Measurements from ENCODE around the gene CATSPERZ. TPM values are rescaled to one million over a fixed set of nuclear protein-coding genes. Genes with fewer than 3 reads are reported as not detected.
A peak's percentile ranks its signal among the peaks of the same experiment; 100 is the strongest.

The CATSPERZ gene
- total and polyA plus RNA-seq, 2 donors: 0.19 to 0.78 TPM

DNA sequence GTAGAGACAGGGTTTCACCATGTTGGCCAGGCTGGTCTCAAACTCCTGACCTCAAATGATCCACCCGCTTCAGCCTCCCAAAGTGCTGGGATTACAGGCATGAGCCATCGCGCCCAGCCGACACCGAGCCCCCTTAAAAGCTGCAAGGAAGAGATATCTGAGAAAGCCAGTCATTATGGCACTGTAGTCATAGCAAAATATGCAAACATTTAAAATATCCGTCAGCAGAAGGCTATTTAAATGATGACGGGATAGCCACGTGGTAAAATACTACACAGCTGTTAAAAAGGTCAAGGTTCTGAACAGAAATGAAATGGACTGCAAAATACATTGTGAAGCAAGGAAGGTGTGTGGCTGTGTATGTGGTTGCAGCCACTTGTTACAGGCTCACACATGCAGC lies 33.4 kb downstream of the CATSPERZ start:
- H3K27ac ChIP-seq (ENCODE audit: low read depth in 1 of 2, low read length in 1 of 2): no peak overlapping the region
- H3K36me3 ChIP-seq (ENCODE audit: control insufficient read depth in 2 of 2, insufficient read depth in 2 of 2, low read length in 1 of 2): peaks cover 0 to 11% of the 10 kb centered on the region in 2 donors
- peaks cover 0 to 30% of the 10 kb centered on the region in 2 donors for H3K4me1 ChIP-seq (ENCODE audit: control insufficient read depth in 2 of 2, insufficient read depth in 2 of 2, low read length in 2 of 2)

DNA sequence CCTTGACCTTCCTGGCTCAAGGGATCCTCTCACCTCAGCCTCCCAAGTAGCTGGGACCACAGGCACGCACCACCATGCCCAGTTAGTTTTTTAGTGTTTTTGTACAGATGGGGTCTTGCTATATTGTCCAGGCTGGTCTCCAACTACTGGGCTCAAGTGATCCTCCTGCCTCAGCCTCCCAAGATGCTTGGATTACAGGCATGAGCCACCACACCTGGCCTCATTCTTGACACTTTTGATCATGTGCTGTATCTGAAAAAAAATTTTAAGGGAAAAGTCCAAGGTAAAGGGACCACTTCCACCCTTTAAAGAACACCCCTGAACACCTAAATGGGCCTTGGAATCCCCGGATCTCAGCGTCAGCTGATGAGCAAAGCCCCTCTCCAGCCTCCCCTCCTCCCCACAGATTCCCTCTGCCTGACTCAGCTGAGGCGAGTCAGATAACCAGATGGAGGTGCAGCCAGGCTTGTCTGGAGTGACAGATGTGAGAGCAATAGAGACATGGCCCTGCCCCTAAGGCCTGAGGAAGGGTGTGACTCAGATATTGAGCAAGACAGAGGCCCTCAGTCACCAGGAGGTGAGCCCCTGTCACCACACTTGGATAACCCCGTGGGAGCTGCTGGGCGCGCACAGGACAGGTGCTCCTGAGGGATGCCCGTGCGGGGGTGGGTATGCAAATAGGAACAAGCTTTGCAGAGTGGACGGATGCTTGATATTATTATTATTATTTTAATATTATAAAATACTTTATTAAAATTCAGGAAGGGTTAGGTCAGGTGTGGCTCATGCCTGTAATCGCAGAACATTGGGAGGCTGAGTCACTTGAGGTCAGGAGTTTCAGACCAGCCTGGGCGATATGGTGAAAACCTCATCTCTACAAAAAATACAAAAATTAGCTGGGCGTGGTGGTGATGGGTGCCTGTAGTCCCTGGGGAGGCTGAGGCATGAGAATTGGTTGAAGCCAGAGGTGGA lies 34.9 kb downstream of the CATSPERZ start:
- 89% methylated on average over 13 of the region's 13 CpGs for WGBS
- Histone ChIP-seq H3K27ac (ENCODE audit: low read depth in 1 of 2, low read length in 1 of 2) (no peak overlapping the region), H3K9me3 (ENCODE audit: control insufficient read depth in 2 of 2, insufficient read depth in 1 of 2, low read length in 1 of 2) (peaks cover 0 to 4% of the 10 kb centered on the region in 2 donors), H3K36me3 (ENCODE audit: control insufficient read depth in 2 of 2, insufficient read depth in 2 of 2, low read length in 1 of 2) (peaks cover 0 to 11% of the 10 kb centered on the region in 2 donors), H3K27me3 (ENCODE audit: control insufficient read depth in 2 of 2, insufficient read depth in 1 of 2, low read length in 1 of 2) (no peaks in the 10 kb centered on the region), H3K4me1 (ENCODE audit: control insufficient read depth in 2 of 2, insufficient read depth in 2 of 2, low read length in 2 of 2) (peaks cover 7 to 39% of the 10 kb centered on the region in 2 donors), H3K4me3 (ENCODE audit: low read length in 2 of 2) (no peak overlapping the region)
- no peak for DNase-seq (ENCODE audit: low read depth in 6 of 9, low spot score in 9 of 9)

More for the DNA sequence above, 33.4 kb downstream of the CATSPERZ start:
- Histone ChIP-seq H3K27me3 (ENCODE audit: control insufficient read depth in 2 of 2, insufficient read depth in 1 of 2, low read length in 1 of 2) (no peaks in the 10 kb centered on the region), H3K9me3 (ENCODE audit: control insufficient read depth in 2 of 2, insufficient read depth in 1 of 2, low read length in 1 of 2) (peaks cover 0 to 4% of the 10 kb centered on the region in 2 donors), H3K4me3 (ENCODE audit: low read length in 2 of 2) (no peak overlapping the region)
- DNase-seq (ENCODE audit: low read depth in 6 of 9, low spot score in 9 of 9): no peak
- WGBS: 96% methylated on average over 8 of the region's 8 CpGs

DNA sequence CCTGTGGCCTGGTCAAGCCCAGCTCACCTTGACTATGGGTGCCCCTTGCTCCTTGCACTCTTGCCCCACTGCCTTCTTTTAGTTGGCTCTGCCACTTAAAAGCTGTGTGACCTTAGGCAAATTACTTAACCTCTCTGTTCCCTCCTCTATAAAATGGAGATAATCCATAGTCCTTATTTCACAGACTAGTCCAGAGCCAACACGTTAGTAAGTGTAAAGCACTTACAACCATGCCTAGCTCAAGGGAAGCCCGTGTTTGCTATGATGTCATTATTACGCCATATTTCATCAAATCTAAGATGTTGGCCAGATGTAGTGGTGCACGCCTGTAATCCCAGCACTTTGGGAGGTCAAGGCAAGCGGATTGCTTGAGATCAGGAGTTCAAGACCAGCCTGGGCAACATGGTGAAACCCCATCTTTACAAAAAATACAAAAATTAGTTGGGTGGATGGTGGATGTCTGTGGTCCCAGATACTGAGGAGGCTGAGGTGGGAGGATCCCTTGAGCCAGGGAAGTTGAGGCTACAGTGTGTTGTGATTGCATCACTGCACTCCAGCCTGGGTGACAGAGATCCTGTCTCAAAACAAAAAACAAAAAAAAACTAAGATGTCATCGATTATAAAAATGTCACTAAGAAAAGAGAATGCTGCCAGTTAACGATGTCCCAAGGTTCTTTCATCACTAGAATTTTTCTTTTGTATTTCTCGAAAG lies 37.5 kb downstream of the CATSPERZ start:
- peaks cover 19 to 47% of the 10 kb centered on the region in 2 donors for H3K4me1 ChIP-seq (ENCODE audit: control insufficient read depth in 2 of 2, insufficient read depth in 2 of 2, low read length in 2 of 2)
- H3K9me3 ChIP-seq (ENCODE audit: control insufficient read depth in 2 of 2, insufficient read depth in 1 of 2, low read length in 1 of 2): peaks cover 0 to 7% of the 10 kb centered on the region in 2 donors
- H3K4me3 ChIP-seq (ENCODE audit: low read length in 2 of 2): no peak overlapping the region
- 96% methylated on average over 8 of the region's 8 CpGs for WGBS
- no peak for DNase-seq (ENCODE audit: low read depth in 6 of 9, low spot score in 9 of 9)
- no peak overlapping the region for H3K27ac ChIP-seq (ENCODE audit: low read depth in 1 of 2, low read length in 1 of 2)
- no peaks in the 10 kb centered on the region for H3K27me3 ChIP-seq (ENCODE audit: control insufficient read depth in 2 of 2, insufficient read depth in 1 of 2, low read length in 1 of 2)
- peaks cover 0 to 14% of the 10 kb centered on the region in 2 donors for H3K36me3 ChIP-seq (ENCODE audit: control insufficient read depth in 2 of 2, insufficient read depth in 2 of 2, low read length in 1 of 2)

DNA sequence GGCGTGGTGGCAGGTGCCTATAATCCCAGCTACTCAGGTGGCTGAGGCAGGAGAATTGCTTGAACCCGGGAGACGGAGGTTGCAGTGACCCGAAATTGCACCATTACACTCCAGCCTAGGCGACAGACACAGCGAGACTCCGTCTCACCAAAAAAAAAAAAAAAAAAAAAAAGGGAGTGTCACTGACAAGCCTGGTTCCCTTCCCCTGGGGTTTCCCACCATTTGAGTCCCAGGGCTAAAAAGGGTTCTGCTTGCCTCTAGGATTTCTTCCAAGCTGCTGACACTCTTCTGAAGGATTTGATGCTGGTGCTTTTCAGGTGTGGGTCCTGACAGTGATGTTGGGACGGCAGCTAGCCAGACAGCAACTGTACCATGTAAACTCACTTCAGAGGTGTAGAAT lies 38.6 kb downstream of the CATSPERZ start:
- Histone ChIP-seq H3K9me3 (ENCODE audit: control insufficient read depth in 2 of 2, insufficient read depth in 1 of 2, low read length in 1 of 2) (peaks cover 0 to 7% of the 10 kb centered on the region in 2 donors), H3K4me3 (ENCODE audit: low read length in 2 of 2) (no peak overlapping the region), H3K36me3 (ENCODE audit: control insufficient read depth in 2 of 2, insufficient read depth in 2 of 2, low read length in 1 of 2) (peaks cover 7 to 20% of the 10 kb centered on the region in 2 donors), H3K27ac (ENCODE audit: low read depth in 1 of 2, low read length in 1 of 2) (peak overlapping the region in 1 of 2 donors; percentile 92), H3K27me3 (ENCODE audit: control insufficient read depth in 2 of 2, insufficient read depth in 1 of 2, low read length in 1 of 2) (no peaks in the 10 kb centered on the region), H3K4me1 (ENCODE audit: control insufficient read depth in 2 of 2, insufficient read depth in 2 of 2, low read length in 2 of 2) (peaks cover 24 to 54% of the 10 kb centered on the region in 2 donors)
- 96% methylated on average over 8 of the region's 8 CpGs for WGBS
- DNase-seq (ENCODE audit: low read depth in 6 of 9, low spot score in 9 of 9): no peak

DNA sequence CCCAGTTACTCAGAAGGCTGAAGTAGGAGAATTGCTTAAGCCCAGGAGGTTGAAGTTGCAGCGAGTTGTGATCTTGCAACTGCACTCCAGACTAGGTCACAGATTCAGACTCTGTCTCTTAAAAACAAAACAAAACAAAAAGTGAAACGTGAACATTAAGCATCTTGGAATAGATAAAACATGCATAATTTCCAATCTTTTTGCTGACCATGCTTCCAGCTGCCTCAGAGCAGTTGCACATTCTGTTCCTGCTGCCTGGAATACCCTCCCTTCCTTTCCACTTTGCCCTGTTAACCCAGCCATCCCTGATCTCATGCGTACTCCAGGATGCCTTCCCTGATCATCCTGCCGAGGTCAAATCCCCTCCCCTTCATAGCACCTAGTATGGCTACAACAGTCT lies 39.1 kb downstream of the CATSPERZ start:
- peaks cover 13 to 23% of the 10 kb centered on the region in 2 donors for H3K36me3 ChIP-seq (ENCODE audit: control insufficient read depth in 2 of 2, insufficient read depth in 2 of 2, low read length in 1 of 2)
- H3K4me1 ChIP-seq (ENCODE audit: control insufficient read depth in 2 of 2, insufficient read depth in 2 of 2, low read length in 2 of 2): peaks cover 24 to 54% of the 10 kb centered on the region in 2 donors
- peaks cover 0 to 7% of the 10 kb centered on the region in 2 donors for H3K9me3 ChIP-seq (ENCODE audit: control insufficient read depth in 2 of 2, insufficient read depth in 1 of 2, low read length in 1 of 2)
- H3K27ac ChIP-seq (ENCODE audit: low read depth in 1 of 2, low read length in 1 of 2): peak overlapping the region; percentile 86 to 92
- peak overlapping the region; percentile 61 to 64 for H3K4me3 ChIP-seq (ENCODE audit: low read length in 2 of 2)
- no peaks in the 10 kb centered on the region for H3K27me3 ChIP-seq (ENCODE audit: control insufficient read depth in 2 of 2, insufficient read depth in 1 of 2, low read length in 1 of 2)
- 87% methylated on average over 4 of the region's 4 CpGs for WGBS
- DNase-seq (ENCODE audit: low read depth in 6 of 9, low spot score in 9 of 9): peak in 1 of 9 donors; percentile 31

DNA sequence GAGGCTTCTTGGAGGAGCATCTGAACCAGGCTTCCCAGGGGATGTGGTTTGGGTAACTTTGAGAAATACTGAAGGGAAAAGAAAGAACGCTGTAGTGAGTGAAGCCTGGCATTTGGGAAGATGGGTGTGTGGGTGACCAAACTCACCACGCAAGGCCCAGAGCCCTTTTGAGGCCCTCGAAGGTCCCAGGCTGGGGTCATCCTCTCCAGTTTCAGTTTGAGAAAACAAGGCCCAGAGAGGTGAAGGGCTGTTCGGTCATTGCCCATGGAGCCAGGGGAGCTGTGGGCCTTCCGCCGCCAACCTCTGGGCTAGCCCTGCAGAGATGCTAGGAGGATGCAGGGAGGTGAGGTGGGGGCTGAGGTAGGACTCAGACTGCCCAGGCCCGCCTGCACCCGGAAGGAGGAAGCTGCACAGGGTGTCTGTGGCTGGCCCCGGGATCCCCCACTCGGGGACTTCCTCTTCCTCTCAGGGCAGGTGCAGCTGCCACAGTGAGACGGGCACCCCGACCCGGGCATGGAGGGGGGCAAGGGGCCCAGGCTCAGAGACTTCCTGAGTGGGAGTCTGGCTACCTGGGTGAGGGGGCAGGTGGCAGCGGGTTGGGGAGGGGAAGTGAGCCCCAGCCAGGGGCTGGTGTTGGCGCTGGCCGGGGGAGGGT lies 39.7 kb downstream of the CATSPERZ start, which contains the start of gene CCDC88B:
Gene CCDC88B (plus strand): TSS at position 451 of the 655 bp plus-strand sequence. CDS start 63 bp downstream, at position 514.
- Histone ChIP-seq H3K9me3 (ENCODE audit: control insufficient read depth in 2 of 2, insufficient read depth in 1 of 2, low read length in 1 of 2) (peaks cover 0 to 7% of the 10 kb centered on the region in 2 donors), H3K27me3 (ENCODE audit: control insufficient read depth in 2 of 2, insufficient read depth in 1 of 2, low read length in 1 of 2) (no peaks in the 10 kb centered on the region), H3K27ac (ENCODE audit: low read depth in 1 of 2, low read length in 1 of 2) (peak within 1 kb of the TSS; percentile 86 to 92), H3K4me1 (ENCODE audit: control insufficient read depth in 2 of 2, insufficient read depth in 2 of 2, low read length in 2 of 2) (peaks cover 24 to 53% of the 10 kb centered on the region in 2 donors), H3K36me3 (ENCODE audit: control insufficient read depth in 2 of 2, insufficient read depth in 2 of 2, low read length in 1 of 2) (peaks cover 18 to 29% of the 10 kb centered on the region in 2 donors), H3K4me3 (ENCODE audit: low read length in 2 of 2) (peak within 1 kb of the TSS; percentile 61 to 64)
- peak in 5 of 9 donors; percentile 68 to 93 (median 84) for DNase-seq (ENCODE audit: low read depth in 6 of 9, low spot score in 9 of 9)
- WGBS: 15% methylated on average over 16 of the region's 16 CpGs

DNA sequence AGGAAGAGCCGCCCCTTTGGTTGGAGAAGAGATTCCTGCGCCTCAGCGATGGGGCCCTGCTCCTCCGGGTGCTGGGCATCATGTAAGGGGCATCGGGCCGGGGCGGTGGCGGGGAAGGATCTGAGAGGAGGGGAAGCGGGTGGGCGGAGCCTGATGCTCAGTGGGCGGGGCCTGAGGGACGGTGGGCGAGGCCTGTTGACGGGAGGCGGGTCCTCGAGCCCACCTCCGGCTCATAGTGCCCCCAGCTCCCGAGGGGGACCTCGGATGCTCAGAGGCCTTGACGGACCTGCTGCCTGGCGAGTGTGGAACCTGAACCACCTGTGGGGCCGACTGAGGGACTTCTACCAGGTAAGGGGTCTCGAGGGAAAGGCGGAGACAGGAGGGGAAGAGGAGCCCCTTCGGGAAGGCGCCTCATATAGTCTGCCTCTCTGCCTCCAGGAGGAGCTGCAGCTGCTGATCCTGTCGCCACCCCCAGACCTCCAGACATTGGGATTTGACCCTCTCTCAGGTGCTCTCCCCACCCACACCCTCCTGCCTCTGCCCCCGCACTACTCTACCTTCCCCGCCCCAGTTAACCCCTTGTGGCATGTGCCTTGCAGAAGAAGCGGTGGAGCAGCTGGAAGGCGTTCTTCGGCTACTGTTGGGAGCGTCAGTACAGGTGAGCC lies 40.6 kb downstream of the CATSPERZ start:
- Histone ChIP-seq H3K36me3 (ENCODE audit: control insufficient read depth in 2 of 2, insufficient read depth in 2 of 2, low read length in 1 of 2) (peaks cover 27 to 34% of the 10 kb centered on the region in 2 donors), H3K27ac (ENCODE audit: low read depth in 1 of 2, low read length in 1 of 2) (peak overlapping the region; percentile 86 to 92), H3K9me3 (ENCODE audit: control insufficient read depth in 2 of 2, insufficient read depth in 1 of 2, low read length in 1 of 2) (peaks cover 0 to 7% of the 10 kb centered on the region in 2 donors), H3K4me3 (ENCODE audit: low read length in 2 of 2) (peak overlapping the region; percentile 61 to 64), H3K4me1 (ENCODE audit: control insufficient read depth in 2 of 2, insufficient read depth in 2 of 2, low read length in 2 of 2) (peaks cover 24 to 49% of the 10 kb centered on the region in 2 donors), H3K27me3 (ENCODE audit: control insufficient read depth in 2 of 2, insufficient read depth in 1 of 2, low read length in 1 of 2) (no peaks in the 10 kb centered on the region)
- 23% methylated on average over 33 of the region's 33 CpGs for WGBS
- peak in 7 of 9 donors; percentile 69 to 88 (median 79) for DNase-seq (ENCODE audit: low read depth in 6 of 9, low spot score in 9 of 9)

DNA sequence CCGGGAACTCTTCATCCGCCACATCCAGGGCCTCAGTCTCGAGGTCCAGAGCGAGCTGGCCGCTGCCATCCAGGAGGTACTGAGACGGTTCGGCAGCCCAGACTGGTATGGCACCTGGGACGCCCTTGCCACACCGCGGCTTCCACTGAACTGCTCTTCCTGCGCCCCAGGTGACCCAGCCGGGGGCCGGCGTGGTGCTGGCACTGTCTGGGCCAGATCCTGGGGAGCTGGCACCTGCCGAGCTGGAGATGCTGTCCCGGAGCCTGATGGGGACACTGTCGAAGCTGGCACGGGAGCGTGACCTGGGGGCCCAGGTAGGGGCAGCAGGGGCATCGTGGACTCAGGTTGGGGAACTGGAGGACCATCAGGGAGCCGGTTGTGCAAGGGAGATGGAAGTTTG lies 41.3 kb downstream of the CATSPERZ start:
- Histone ChIP-seq H3K27ac (ENCODE audit: low read depth in 1 of 2, low read length in 1 of 2) (no peak overlapping the region), H3K9me3 (ENCODE audit: control insufficient read depth in 2 of 2, insufficient read depth in 1 of 2, low read length in 1 of 2) (peaks cover 0 to 7% of the 10 kb centered on the region in 2 donors), H3K36me3 (ENCODE audit: control insufficient read depth in 2 of 2, insufficient read depth in 2 of 2, low read length in 1 of 2) (peaks cover 31 to 34% of the 10 kb centered on the region in 2 donors), H3K27me3 (ENCODE audit: control insufficient read depth in 2 of 2, insufficient read depth in 1 of 2, low read length in 1 of 2) (no peaks in the 10 kb centered on the region), H3K4me1 (ENCODE audit: control insufficient read depth in 2 of 2, insufficient read depth in 2 of 2, low read length in 2 of 2) (peaks cover 24 to 49% of the 10 kb centered on the region in 2 donors), H3K4me3 (ENCODE audit: low read length in 2 of 2) (peak overlapping the region in 1 of 2 donors; percentile 61)
- 94% methylated on average over 21 of the region's 21 CpGs for WGBS
- DNase-seq (ENCODE audit: low read depth in 6 of 9, low spot score in 9 of 9): no peak

Data from thymus (tissue), 11 donors.